T-cell (primary cell): ENCODE data around the gene CHTF8. TPM values are rescaled to one million over a fixed set of nuclear protein-coding genes. Genes with fewer than 3 reads are reported as not detected.

ENCODE experiments used
- ATAC-seq, 4 experiments: fragments of 200-7000 bp in 3 of 4; fragments of 150-1000 bp in 1 of 4; cut with Tn5 transposase; replicated peaks in 1 of 4; 1 replicate in 3 of 4; 2 replicates in 1 of 4; pipeline ENCODE4 v1.10.0; 2021; ENCODE audit warnings: moderate library complexity in 3 of 4, mild to moderate bottlenecking in 2 of 4, moderate number of reproducible peaks in 1 of 4
- CTCF ChIA-PET, 2 donors: fragments of 300-600 bp; sonication (Branson Sonifier 250); formaldehyde crosslinking; loops; one replicate each; lab custom pipeline; 2022; ENCODE audit warnings: antibody characterized with exemption in 2 of 2; lab: Charles Lee
- POLR2A ChIA-PET, 2 donors: fragments of 300-600 bp; sonication (Branson Sonifier 250); formaldehyde crosslinking; loops; one replicate each; lab custom pipeline; 2022; ENCODE audit warnings: antibody characterized with exemption in 2 of 2; lab: Charles Lee
- DNase-seq, 35 experiments: peaks; one replicate each; pipeline versions ENCODE4 v3.0.0 to v3.0.0-alpha.2; 2013 to 2023
- H3K27ac ChIP-seq: one replicate; pipeline ENCODE4 v1.5.1; 2013; ENCODE audit warnings: low read length
- H3K27me3 ChIP-seq, 2 experiments: replicated peaks in 1 of 2; 1 replicate in 1 of 2; 2 replicates in 1 of 2; pipeline versions ENCODE4 v1.6.1 to v1.7.0; 2013; ENCODE audit warnings: low read length in 1 of 2, mixed read lengths in 1 of 2; ENCODE audit not compliant: control insufficient read depth in 2 of 2, insufficient read depth in 2 of 2; ENCODE audit errors: extremely low read depth in 1 of 2
- H3K36me3 ChIP-seq, 2 donors: 1 replicate in 1 of 2; 2 replicates in 1 of 2; pipeline versions ENCODE4 v1.6.1 to v1.7.0; 2013; ENCODE audit warnings: low read length in 1 of 2; ENCODE audit not compliant: control insufficient read depth in 2 of 2, insufficient read depth in 1 of 2; ENCODE audit errors: extremely low read depth in 1 of 2
- H3K4me1 ChIP-seq, 2 experiments: 1 replicate in 1 of 2; 2 replicates in 1 of 2; pipeline versions ENCODE4 v1.6.1 to v1.7.0; 2013; ENCODE audit warnings: low read length in 2 of 2, mixed read lengths in 1 of 2; ENCODE audit not compliant: insufficient read depth in 2 of 2, control insufficient read depth in 1 of 2; ENCODE audit errors: extremely low read depth in 1 of 2
- H3K4me3 ChIP-seq, 2 donors: 1 replicate in 1 of 2; 2 replicates in 1 of 2; pipeline versions ENCODE4 v1.5.1 to v1.7.0; 2013; ENCODE audit warnings: mild to moderate bottlenecking in 2 of 2, low read length in 1 of 2, moderate library complexity in 1 of 2; ENCODE audit not compliant: control insufficient read depth in 1 of 2; ENCODE audit errors: extremely low read depth in 1 of 2
- H3K9me3 ChIP-seq: 2 replicates; pipeline ENCODE4 v1.7.0; 2013
- H3K27ac Mint-ChIP-seq, 2 donors: one replicate each; pipeline ENCODE4 v1.8.0; 2020 to 2021; ENCODE audit warnings: mild to moderate bottlenecking in 2 of 2, mixed read lengths in 2 of 2
- H3K27me3 Mint-ChIP-seq, 2 donors: one replicate each; pipeline ENCODE4 v1.8.0; 2021 to 2022; ENCODE audit warnings: mixed read lengths in 2 of 2
- H3K36me3 Mint-ChIP-seq: one replicate; pipeline ENCODE4 v1.8.0; 2021; ENCODE audit warnings: mixed read lengths
- H3K4me1 Mint-ChIP-seq, 3 donors: one replicate each; pipeline ENCODE4 v1.8.0; 2020 to 2022; ENCODE audit warnings: mixed read lengths in 3 of 3, mild to moderate bottlenecking in 1 of 3
- H3K4me3 Mint-ChIP-seq, 3 donors: one replicate each; pipeline ENCODE4 v1.8.0; 2020 to 2022; ENCODE audit warnings: mild to moderate bottlenecking in 3 of 3, mixed read lengths in 3 of 3, moderate library complexity in 3 of 3
- H3K9me3 Mint-ChIP-seq, 3 donors: one replicate each; pipeline ENCODE4 v1.8.0; 2020 to 2022; ENCODE audit warnings: mixed read lengths in 3 of 3
- WGBS: methylation state at CpG from one replicate; pipeline ENCODE4 v1.1.5; 2013; ENCODE audit warnings: missing lambda C conversion rate; ENCODE audit not compliant: insufficient coverage; 5-methylcytosine and 5-hydroxymethylcytosine counted together
- total RNA-seq, 35 experiments: library from RNA in 6 of 35; stranded (reverse) in 6 of 35; fragments of 120-200 nt in 1 of 35; gene quantifications; one replicate each; pipeline versions ENCODE4 v1.2.1 to v1.2.4 and lab custom pipeline; 2013 to 2026

CHTF8 gene
- total RNA-seq, 5 donors from 2014 or later (not counting 1 experiment from before 2014, with no cell fraction given), result 64.8 to 138 (median 124) TPM

DNA sequence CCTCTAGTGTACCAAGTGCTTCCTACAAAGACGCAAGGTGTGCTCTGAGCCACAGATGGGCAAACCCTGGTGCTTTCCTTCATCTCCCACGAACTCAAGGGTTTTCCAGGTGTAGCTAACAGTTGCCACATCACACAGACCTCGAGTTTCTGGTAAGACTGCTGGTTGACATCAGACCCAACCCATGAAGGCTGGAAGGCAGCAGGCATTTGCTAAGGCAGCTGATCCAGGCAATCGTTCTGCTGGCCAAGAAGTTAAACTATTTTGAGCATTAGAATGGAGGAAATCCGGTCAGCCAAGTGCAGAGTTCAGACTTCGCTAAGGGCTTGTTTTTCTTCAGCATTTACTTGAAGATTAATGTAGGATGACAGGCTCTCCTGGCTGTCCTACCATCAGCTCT is 15.5 kb downstream of the CHTF8 start:
- H3K27ac ChIP-seq, result no peak overlapping the region
- 55% methylated on average over 5 of the region's 6 CpGs for WGBS
- no peak for ATAC-seq
- Mint-ChIP-seq H3K27ac (no peak overlapping the region), H3K36me3 (peaks cover 35% of the 10 kb centered on the region), H3K4me3 (no peak overlapping the region), H3K27me3 (no peaks in the 10 kb centered on the region), H3K4me1 (peaks cover 0 to 10% (median 6%) of the 10 kb centered on the region in 3 donors), H3K9me3 (no peaks in the 10 kb centered on the region)
- ChIA-PET POLR2A (no interaction called here), CTCF (no interaction called here)
- no peaks in the 10 kb centered on the region for H3K9me3 ChIP-seq
- no peak overlapping the region for H3K4me3 ChIP-seq
- H3K36me3 ChIP-seq, result peaks cover 3 to 64% of the 10 kb centered on the region in 2 donors
- H3K27me3 ChIP-seq, result peaks cover 0 to 6% of the 10 kb centered on the region in 2 experiments
- peaks cover 0 to 12% of the 10 kb centered on the region in 2 experiments for H3K4me1 ChIP-seq
- no peak for DNase-seq

DNA sequence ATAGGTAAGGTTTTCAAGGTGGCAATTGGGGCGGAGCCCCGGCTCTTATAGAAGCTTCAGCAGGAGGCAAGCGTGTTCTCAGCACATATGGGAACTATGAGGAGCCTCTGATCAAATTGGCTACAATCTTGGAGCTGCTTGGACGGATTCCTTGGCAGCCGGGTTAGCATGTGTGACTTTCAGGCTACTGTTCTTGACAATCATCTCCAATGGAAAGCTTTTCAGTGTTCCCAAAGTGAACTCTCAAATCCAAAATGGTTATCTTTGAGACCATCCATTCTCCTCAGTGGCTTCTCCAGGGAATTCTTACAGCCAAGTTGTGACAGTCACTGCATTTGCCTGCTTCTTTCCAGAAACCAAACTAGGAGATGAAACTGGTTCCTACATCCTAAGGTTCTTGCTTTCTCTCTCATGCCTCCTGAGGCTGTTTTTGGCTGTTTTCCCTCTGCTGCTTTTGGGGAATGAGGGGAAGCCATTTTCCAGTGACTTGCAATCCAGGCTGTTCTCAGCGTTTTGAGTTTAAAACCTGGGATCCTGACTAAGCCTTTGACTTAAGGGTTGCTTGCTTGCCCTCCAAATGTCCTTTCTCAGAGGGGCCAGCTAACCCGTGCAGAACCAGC is 16.0 kb downstream of the CHTF8 start:
- POLR2A ChIA-PET, result no interaction called here
- Histone ChIP-seq H3K36me3 (peaks cover 3 to 64% of the 10 kb centered on the region in 2 donors), H3K27me3 (peaks cover 0 to 6% of the 10 kb centered on the region in 2 experiments), H3K4me3 (no peak overlapping the region), H3K4me1 (peaks cover 0 to 12% of the 10 kb centered on the region in 2 experiments), H3K9me3 (no peaks in the 10 kb centered on the region), H3K27ac (no peak overlapping the region)
- no peak for DNase-seq
- H3K4me1 Mint-ChIP-seq, result peaks cover 0 to 10% (median 6%) of the 10 kb centered on the region in 3 donors
- CTCF ChIA-PET, result no interaction called here
- no peaks in the 10 kb centered on the region for H3K27me3 Mint-ChIP-seq
- ATAC-seq, result no peak
- no peak overlapping the region for H3K27ac Mint-ChIP-seq
- H3K36me3 Mint-ChIP-seq, result peaks cover 34% of the 10 kb centered on the region
- H3K9me3 Mint-ChIP-seq, result no peaks in the 10 kb centered on the region
- 83% methylated on average over 5 of the region's 7 CpGs for WGBS
- no peak overlapping the region for H3K4me3 Mint-ChIP-seq

DNA sequence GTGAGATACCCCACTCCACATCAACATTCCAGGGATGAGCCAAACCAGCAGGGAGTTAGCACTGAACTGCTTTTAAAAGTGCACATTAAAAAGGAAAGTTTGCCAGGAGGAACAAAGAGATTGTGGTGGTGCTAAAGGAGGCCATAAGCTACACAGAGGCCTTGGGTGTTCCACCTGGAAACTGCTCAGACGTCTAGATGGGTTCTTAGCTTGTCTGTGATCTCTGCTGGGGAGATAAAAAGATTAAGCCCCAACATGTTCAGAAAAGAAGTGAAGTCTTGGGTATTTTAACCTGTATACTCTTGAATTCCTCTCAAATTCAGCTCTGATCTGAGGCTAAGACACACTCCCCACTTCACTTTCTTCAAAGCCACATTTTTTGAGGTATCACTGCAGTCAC is 16.6 kb downstream of the CHTF8 start:
- H3K36me3 Mint-ChIP-seq, result peaks cover 29% of the 10 kb centered on the region
- H3K4me1 ChIP-seq, result peaks cover 0 to 12% of the 10 kb centered on the region in 2 experiments
- ChIA-PET CTCF (interaction anchor here in 1 of 2 donors (0.5 kb wide), 1 partner anchor 86 kb away, joined by 3 read pairs; no protein-coding TSS in a partner anchor), POLR2A (interaction anchor here in 1 of 2 donors (0.6 kb wide), 1 partner anchor 285 kb away, joined by 4 read pairs; no protein-coding TSS in a partner anchor)
- H3K9me3 ChIP-seq, result no peaks in the 10 kb centered on the region
- ATAC-seq (no peak), DNase-seq (no peak)
- peaks cover 3 to 59% of the 10 kb centered on the region in 2 donors for H3K36me3 ChIP-seq
- H3K4me3 ChIP-seq, result no peak overlapping the region
- no peak overlapping the region for H3K27ac ChIP-seq
- no peak overlapping the region for H3K4me3 Mint-ChIP-seq
- no peak overlapping the region for H3K27ac Mint-ChIP-seq
- peaks cover 0 to 10% (median 6%) of the 10 kb centered on the region in 3 donors for H3K4me1 Mint-ChIP-seq
- H3K27me3 Mint-ChIP-seq, result no peaks in the 10 kb centered on the region
- 50% methylated on average over 1 of the region's 1 CpG for WGBS
- no peaks in the 10 kb centered on the region for H3K9me3 Mint-ChIP-seq
- H3K27me3 ChIP-seq, result peaks cover 0 to 6% of the 10 kb centered on the region in 2 experiments

DNA sequence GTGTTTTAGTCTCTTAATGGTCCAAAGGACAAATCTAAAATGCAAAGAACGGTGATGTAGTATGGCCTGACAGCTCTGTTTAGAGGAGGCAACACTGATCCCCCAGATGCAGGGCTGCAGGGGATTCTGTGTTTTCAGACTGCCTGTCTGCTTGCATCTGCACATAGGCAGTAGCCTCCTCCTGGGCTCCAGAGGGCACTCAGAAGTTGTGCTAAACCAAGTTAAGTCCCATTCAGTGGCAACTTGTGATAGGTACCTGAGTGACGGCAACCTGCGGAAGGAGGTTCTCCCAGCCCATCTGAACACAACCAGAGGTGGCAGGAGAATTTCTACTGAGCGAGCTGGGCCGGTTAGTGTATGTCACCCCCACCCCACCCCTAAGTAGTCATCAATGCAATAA is 17.0 kb downstream of the CHTF8 start:
- peaks cover 3 to 55% of the 10 kb centered on the region in 2 donors for H3K36me3 ChIP-seq
- WGBS, result 100% methylated on average over 3 of the region's 5 CpGs

DNA sequence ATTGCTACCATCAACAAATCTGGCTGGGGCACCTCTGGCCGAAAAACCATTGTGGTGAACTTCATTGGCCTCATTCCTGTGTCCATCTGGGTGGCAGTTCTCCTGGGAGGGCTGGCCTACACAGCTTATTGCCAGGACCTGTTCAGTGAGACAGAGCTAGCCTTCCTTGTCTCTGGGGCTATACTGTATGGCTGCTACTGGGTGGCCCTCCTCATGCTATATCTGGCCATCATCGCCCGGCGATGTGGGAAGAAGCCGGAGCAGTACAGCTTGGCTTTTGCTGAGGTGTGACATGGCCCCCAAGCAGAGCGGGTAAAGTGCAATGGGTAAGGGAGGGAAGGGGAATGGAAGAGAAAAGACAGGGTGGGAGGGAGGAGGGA is 17.4 kb downstream of the CHTF8 start:
- H3K9me3 Mint-ChIP-seq, result no peaks in the 10 kb centered on the region
- peaks cover 0 to 12% of the 10 kb centered on the region in 2 experiments for H3K4me1 ChIP-seq
- H3K27me3 Mint-ChIP-seq, result no peaks in the 10 kb centered on the region
- H3K27ac Mint-ChIP-seq, result no peak overlapping the region
- peaks cover 2 to 51% of the 10 kb centered on the region in 2 donors for H3K36me3 ChIP-seq
- H3K4me3 Mint-ChIP-seq, result no peak overlapping the region
- no peak overlapping the region for H3K27ac ChIP-seq
- WGBS, result 98% methylated on average over 6 of the region's 6 CpGs
- H3K36me3 Mint-ChIP-seq, result peaks cover 29% of the 10 kb centered on the region
- no peak for DNase-seq
- H3K27me3 ChIP-seq, result peaks cover 0 to 7% of the 10 kb centered on the region in 2 experiments
- no peaks in the 10 kb centered on the region for H3K9me3 ChIP-seq
- H3K4me3 ChIP-seq, result no peak overlapping the region
- ChIA-PET POLR2A (no interaction called here), CTCF (no interaction called here)
- no peak for ATAC-seq
- peaks cover 0 to 10% (median 6%) of the 10 kb centered on the region in 3 donors for H3K4me1 Mint-ChIP-seq

More for the DNA sequence above, 17.0 kb downstream of the CHTF8 start:
- peaks cover 0 to 10% (median 6%) of the 10 kb centered on the region in 3 donors for H3K4me1 Mint-ChIP-seq
- peaks cover 0 to 12% of the 10 kb centered on the region in 2 experiments for H3K4me1 ChIP-seq
- peaks cover 29% of the 10 kb centered on the region for H3K36me3 Mint-ChIP-seq
- ChIA-PET CTCF (interaction anchor here in 1 of 2 donors (0.5 kb wide), 1 partner anchor 86 kb away, joined by 3 read pairs; no protein-coding TSS in a partner anchor), POLR2A (interaction anchor here in 1 of 2 donors (0.6 kb wide), 1 partner anchor 285 kb away, joined by 4 read pairs; no protein-coding TSS in a partner anchor)
- H3K27ac Mint-ChIP-seq, result no peak overlapping the region
- ATAC-seq (no peak), DNase-seq (no peak)
- H3K9me3 Mint-ChIP-seq, result no peaks in the 10 kb centered on the region
- no peak overlapping the region for H3K27ac ChIP-seq
- no peak overlapping the region for H3K4me3 ChIP-seq
- H3K9me3 ChIP-seq, result no peaks in the 10 kb centered on the region
- H3K27me3 Mint-ChIP-seq, result no peaks in the 10 kb centered on the region
- H3K27me3 ChIP-seq, result peaks cover 0 to 6% of the 10 kb centered on the region in 2 experiments
- no peak overlapping the region for H3K4me3 Mint-ChIP-seq

DNA sequence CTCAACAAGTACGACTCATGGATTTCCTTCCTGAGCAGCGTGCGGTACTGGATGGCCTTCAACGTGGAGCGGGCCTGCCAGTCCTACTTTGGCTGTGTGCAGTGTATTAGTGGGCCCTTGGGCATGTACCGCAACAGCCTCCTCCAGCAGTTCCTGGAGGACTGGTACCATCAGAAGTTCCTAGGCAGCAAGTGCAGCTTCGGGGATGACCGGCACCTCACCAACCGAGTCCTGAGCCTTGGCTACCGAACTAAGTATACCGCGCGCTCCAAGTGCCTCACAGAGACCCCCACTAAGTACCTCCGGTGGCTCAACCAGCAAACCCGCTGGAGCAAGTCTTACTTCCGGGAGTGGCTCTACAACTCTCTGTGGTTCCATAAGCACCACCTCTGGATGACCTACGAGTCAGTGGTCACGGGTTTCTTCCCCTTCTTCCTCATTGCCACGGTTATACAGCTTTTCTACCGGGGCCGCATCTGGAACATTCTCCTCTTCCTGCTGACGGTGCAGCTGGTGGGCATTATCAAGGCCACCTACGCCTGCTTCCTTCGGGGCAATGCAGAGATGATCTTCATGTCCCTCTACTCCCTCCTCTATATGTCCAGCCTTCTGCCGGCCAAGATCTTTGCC is 17.9 kb downstream of the CHTF8 start:
- Histone ChIP-seq H3K9me3 (no peaks in the 10 kb centered on the region), H3K27ac (no peak overlapping the region), H3K36me3 (peaks cover 4 to 49% of the 10 kb centered on the region in 2 donors), H3K4me3 (no peak overlapping the region), H3K27me3 (peaks cover 0 to 12% of the 10 kb centered on the region in 2 experiments), H3K4me1 (peaks cover 0 to 12% of the 10 kb centered on the region in 2 experiments)
- Mint-ChIP-seq H3K4me3 (no peak overlapping the region), H3K36me3 (peaks cover 34% of the 10 kb centered on the region), H3K4me1 (peaks cover 3 to 10% (median 6%) of the 10 kb centered on the region in 3 donors), H3K9me3 (no peaks in the 10 kb centered on the region), H3K27me3 (peaks cover 0 to 3% of the 10 kb centered on the region in 2 donors), H3K27ac (no peak overlapping the region)
- POLR2A ChIA-PET, result no interaction called here
- DNase-seq (no peak), ATAC-seq (no peak)
- CTCF ChIA-PET, result interaction anchor here in 1 of 2 donors (2.1 kb wide), 1 partner anchor 9 kb away, joined by 7 read pairs; no protein-coding TSS in a partner anchor
- WGBS, result 97% methylated on average over 25 of the region's 25 CpGs
